Measurements from ENCODE around the gene ARL6IP5. TPM values are rescaled to one million over a fixed set of nuclear protein-coding genes. Genes with fewer than 3 reads are reported as not detected.

Gene ARL6IP5
- total RNA-seq, 1 experiment from 2014 or later, result 31.2 TPM

DNA sequence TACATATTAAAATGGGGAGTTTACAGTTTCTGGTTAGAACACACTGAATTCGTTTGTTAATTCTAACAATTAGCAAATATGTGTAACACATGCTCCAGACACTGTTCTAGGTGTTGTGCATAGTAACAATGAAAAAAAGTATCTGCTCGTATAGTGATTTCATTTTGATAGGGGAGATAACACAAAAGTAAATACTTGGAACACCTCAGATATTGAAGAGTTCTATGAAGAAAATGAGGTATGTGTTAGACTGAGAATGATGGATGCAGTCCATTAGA, 25.9 kb upstream of the ARL6IP5 start:
- Mint-ChIP-seq H3K27ac (ENCODE audit: unreplicated experiment) (no peak overlapping the region), H3K36me3 (ENCODE audit: insufficient read depth, unreplicated experiment) (peaks cover 41% of the 10 kb centered on the region), H3K4me3 (ENCODE audit: unreplicated experiment) (no peak overlapping the region), H3K27me3 (ENCODE audit: insufficient read depth, unreplicated experiment) (no peaks in the 10 kb centered on the region), H3K9me3 (ENCODE audit: unreplicated experiment) (no peaks in the 10 kb centered on the region), H3K4me1 (ENCODE audit: low read depth, unreplicated experiment) (peaks cover 3% of the 10 kb centered on the region)
- BruUV-seq (replicated peaks), result no TSS peak
- H3K27me3 ChIP-seq (replicated peaks; ENCODE audit: control insufficient read depth, insufficient read depth, low read length), result no peaks in the 10 kb centered on the region
- H3K9me3 ChIP-seq, result no peaks in the 10 kb centered on the region
- no peaks in the 10 kb centered on the region; the same call in 1 of the 2 replicates for H3K36me3 ChIP-seq (ENCODE audit: control insufficient read depth, insufficient read depth, low read length)
- ChIA-PET POLR2A (no interaction called here), CTCF (no interaction called here)
- intact Hi-C loops (cut with micrococcal nuclease; ENCODE audit: unreplicated experiment), result no loop called here
- H3K4me1 ChIP-seq, result no peaks in the 10 kb centered on the region
- TF ChIP-seq, protein P1, sequence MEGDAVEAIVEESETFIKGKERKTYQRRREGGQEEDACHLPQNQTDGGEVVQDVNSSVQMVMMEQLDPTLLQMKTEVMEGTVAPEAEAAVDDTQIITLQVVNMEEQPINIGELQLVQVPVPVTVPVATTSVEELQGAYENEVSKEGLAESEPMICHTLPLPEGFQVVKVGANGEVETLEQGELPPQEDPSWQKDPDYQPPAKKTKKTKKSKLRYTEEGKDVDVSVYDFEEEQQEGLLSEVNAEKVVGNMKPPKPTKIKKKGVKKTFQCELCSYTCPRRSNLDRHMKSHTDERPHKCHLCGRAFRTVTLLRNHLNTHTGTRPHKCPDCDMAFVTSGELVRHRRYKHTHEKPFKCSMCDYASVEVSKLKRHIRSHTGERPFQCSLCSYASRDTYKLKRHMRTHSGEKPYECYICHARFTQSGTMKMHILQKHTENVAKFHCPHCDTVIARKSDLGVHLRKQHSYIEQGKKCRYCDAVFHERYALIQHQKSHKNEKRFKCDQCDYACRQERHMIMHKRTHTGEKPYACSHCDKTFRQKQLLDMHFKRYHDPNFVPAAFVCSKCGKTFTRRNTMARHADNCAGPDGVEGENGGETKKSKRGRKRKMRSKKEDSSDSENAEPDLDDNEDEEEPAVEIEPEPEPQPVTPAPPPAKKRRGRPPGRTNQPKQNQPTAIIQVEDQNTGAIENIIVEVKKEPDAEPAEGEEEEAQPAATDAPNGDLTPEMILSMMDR (IDR thresholded peaks at IDR 0.05; ENCODE audit: insufficient read depth in 1 of 2, low read depth in 1 of 2, low read length in 1 of 2, severe bottlenecking in 1 of 2, unreplicated experiment in 1 of 2), result no peak
- DNase-seq, result no peak
- no peak overlapping the region for H3K4me3 ChIP-seq (ENCODE audit: low read depth, low read length)

DNA sequence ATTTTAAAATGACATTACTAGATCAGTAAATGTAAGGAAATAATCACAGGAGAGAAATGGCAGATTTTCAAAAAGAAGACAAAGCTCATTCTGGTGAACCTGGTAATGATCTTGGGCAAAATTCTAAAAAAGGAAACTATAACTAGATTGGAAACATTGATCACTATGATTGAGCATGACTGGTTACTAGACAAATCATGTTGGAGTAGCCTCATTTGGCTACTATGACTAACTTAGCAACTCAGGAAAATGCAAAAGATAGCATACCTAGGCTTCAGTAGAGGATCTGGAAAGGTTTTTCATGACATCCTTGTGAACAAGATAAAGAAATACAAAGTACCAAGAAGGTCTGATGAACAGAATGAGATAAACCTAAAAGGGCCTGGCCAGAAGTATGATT, 25.0 kb upstream of the ARL6IP5 start:
- H3K9me3 ChIP-seq, result no peaks in the 10 kb centered on the region
- no peaks in the 10 kb centered on the region; the same call in 1 of the 2 replicates for H3K36me3 ChIP-seq (ENCODE audit: control insufficient read depth, insufficient read depth, low read length)
- no TSS peak for BruUV-seq (replicated peaks)
- no peak overlapping the region for H3K4me3 ChIP-seq (ENCODE audit: low read depth, low read length)
- ChIA-PET CTCF (interaction anchor here (0.6 kb wide), 1 partner anchor 143 kb away, joined by 4 read pairs; no protein-coding TSS in a partner anchor), POLR2A (no interaction called here)
- H3K9me3 Mint-ChIP-seq (ENCODE audit: unreplicated experiment), result no peaks in the 10 kb centered on the region
- H3K36me3 Mint-ChIP-seq (ENCODE audit: insufficient read depth, unreplicated experiment), result peaks cover 41% of the 10 kb centered on the region
- no peak for DNase-seq
- H3K4me3 Mint-ChIP-seq (ENCODE audit: unreplicated experiment), result no peak overlapping the region
- H3K4me1 ChIP-seq, result no peaks in the 10 kb centered on the region
- TF ChIP-seq, protein P1 (IDR thresholded peaks at IDR 0.05; ENCODE audit: insufficient read depth in 1 of 2, low read depth in 1 of 2, low read length in 1 of 2, severe bottlenecking in 1 of 2, unreplicated experiment in 1 of 2), result no peak
- intact Hi-C loops (cut with micrococcal nuclease; ENCODE audit: unreplicated experiment), result no loop called here
- no peak overlapping the region for H3K27ac Mint-ChIP-seq (ENCODE audit: unreplicated experiment)
- H3K27me3 ChIP-seq (replicated peaks; ENCODE audit: control insufficient read depth, insufficient read depth, low read length), result no peaks in the 10 kb centered on the region
- peaks cover 9% of the 10 kb centered on the region for H3K4me1 Mint-ChIP-seq (ENCODE audit: low read depth, unreplicated experiment)
- no peaks in the 10 kb centered on the region for H3K27me3 Mint-ChIP-seq (ENCODE audit: insufficient read depth, unreplicated experiment)

DNA sequence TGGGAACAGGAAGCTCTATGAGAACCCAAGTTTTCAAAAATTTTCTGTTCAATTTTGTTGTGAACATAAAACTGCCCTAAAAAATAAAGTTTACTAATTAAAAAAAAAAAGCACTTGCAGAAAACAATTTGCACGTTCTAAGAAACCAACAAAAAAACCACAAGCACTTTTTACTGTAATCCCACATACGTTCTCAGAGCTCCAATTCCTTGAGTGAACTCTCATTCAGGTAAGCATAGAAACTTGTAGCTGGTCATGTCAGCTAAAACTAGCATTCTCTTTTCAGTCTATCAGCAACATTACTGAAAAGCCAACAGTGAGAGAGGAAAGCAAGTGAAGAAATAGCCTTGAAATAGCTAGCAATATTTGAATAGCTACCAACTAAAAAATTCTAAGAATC, 21.1 kb upstream of the ARL6IP5 start:
- H3K27me3 ChIP-seq (replicated peaks; ENCODE audit: control insufficient read depth, insufficient read depth, low read length), result no peaks in the 10 kb centered on the region
- TF ChIP-seq, protein P1 (IDR thresholded peaks at IDR 0.05; ENCODE audit: insufficient read depth in 1 of 2, low read depth in 1 of 2, low read length in 1 of 2, severe bottlenecking in 1 of 2, unreplicated experiment in 1 of 2), result no peak
- no TSS peak for BruUV-seq (replicated peaks)
- Mint-ChIP-seq H3K9me3 (ENCODE audit: unreplicated experiment) (no peaks in the 10 kb centered on the region), H3K27me3 (ENCODE audit: insufficient read depth, unreplicated experiment) (no peaks in the 10 kb centered on the region), H3K27ac (ENCODE audit: unreplicated experiment) (no peak overlapping the region), H3K4me1 (ENCODE audit: low read depth, unreplicated experiment) (peaks cover 9% of the 10 kb centered on the region), H3K36me3 (ENCODE audit: insufficient read depth, unreplicated experiment) (peaks cover 28% of the 10 kb centered on the region), H3K4me3 (ENCODE audit: unreplicated experiment) (no peak overlapping the region)
- no peak for DNase-seq
- intact Hi-C loops (cut with micrococcal nuclease; ENCODE audit: unreplicated experiment), result no loop called here
- H3K36me3 ChIP-seq (ENCODE audit: control insufficient read depth, insufficient read depth, low read length), result no peaks in the 10 kb centered on the region; the same call in 1 of the 2 replicates
- no peaks in the 10 kb centered on the region for H3K4me1 ChIP-seq
- ChIA-PET POLR2A (no interaction called here), CTCF (interaction anchor here (0.5 kb wide), 1 partner anchor 23 kb away, joined by 3 read pairs; no protein-coding TSS in a partner anchor)
- H3K4me3 ChIP-seq (ENCODE audit: low read depth, low read length), result no peak overlapping the region
- H3K9me3 ChIP-seq, result no peaks in the 10 kb centered on the region
